NCI-H446 treated with DMSO at 0.1 percent for 48 hours (cell line): ENCODE data around the gene KCNC1.

Experiments
- DNase-seq: peaks from one replicate; lab custom pipeline; 2025; lab: John Stamatoyannopoulos, UW

Gene KCNC1

DNA sequence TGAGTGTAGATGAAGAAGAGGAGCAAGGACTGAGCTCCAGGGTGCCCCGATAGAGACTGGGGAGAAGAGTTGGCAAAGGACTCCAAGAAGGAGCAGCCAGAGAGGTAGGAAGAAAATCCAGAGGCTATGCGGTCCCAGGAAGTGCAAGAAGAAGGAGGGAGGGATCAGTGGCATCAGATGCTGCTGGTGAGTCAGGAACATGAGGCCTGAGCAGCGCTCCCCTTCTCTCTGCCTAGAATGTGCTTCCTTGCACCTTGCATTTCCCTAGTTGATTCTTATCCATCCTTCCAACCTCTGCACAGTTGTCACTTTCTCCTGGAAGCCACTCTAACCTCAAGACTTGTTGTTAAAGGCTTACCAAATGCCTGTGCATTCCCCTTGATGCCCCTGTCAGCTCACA is 21.3 kb downstream of the KCNC1 start:
- DNase-seq = no peak

DNA sequence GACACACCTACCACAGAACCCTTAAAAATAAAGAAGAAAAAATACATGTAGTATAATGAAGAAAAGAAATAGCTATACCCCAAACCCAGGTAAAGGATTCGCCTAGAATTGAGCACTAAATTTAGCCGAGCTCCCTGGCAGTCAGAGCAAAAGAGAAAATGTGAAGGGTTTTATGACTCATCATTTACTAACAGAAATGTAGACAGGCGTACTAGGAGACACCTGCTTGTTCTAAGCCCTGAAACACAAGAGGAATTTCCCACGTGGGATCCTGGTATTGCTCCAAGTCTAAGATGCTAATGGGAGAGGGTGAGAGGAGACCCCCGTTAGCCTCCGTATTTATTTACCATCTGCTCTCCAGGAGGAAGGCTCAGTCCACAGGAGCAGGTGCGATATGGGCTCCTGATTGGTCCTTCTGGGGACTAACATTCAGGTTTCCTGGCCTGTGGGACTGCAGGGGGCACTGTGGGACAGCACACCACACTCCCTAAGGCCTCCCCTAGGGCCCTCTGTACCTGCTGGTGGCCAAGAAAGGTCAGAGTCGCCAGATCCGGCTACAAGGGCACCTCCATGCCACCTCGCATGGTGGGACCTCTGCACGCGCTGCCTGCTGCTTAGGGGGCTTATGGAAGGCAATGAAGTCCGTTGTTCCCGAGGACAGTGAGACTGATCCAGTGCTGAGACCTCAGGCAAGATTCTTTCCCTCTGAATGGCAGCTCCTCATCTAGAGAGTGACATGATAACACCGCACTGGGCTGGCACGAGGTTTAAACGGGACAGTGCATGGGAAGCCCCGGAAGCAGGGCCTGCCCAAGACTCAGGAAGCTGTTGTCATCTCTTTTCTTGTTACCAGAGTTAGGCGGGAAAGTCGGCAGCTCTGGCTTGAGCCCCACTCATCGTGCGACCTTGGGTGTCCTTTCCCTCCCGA is 25.8 kb downstream of the KCNC1 start:
- no peak for DNase-seq

DNA sequence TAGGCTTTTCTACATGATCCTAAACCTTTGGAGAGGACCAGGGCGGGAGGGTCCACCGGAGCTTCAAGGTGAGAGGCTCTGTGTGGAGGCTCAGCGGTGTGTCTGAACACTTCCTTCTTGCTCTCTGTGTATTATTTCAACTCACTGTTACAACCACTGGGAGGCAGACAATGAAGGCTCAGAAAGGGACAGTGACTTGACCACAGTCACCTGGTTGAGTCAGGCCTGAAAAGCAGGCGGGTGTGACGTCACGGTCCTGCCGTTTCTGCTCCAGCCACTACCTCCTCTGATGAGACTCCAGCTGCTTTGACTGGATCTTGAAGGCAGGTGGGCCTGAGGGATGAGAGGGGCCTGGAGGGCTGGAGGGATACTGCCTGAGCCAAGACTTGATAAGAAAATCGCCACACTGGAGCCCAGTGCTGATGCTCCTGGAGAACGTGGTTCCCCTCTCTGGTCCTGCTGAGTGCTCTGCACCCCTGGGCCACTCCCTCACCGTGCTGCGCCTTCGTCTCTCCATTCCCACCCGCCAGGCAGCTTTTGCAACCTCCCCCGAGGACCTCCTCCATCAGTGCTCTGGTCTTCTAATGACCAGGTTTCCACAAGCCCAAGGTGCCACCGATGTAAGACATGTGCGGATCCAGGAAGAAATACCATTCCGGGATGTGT is 27.9 kb downstream of the KCNC1 start:
- DNase-seq = no peak

- no peak for DNase-seq
Measured at GRCh38 chr11:17763244-17763643, 28.7 kb downstream of the KCNC1 start.

- DNase-seq = no peak
Measured at GRCh38 chr11:17763703-17764102, 29.1 kb downstream of the KCNC1 start.

DNA sequence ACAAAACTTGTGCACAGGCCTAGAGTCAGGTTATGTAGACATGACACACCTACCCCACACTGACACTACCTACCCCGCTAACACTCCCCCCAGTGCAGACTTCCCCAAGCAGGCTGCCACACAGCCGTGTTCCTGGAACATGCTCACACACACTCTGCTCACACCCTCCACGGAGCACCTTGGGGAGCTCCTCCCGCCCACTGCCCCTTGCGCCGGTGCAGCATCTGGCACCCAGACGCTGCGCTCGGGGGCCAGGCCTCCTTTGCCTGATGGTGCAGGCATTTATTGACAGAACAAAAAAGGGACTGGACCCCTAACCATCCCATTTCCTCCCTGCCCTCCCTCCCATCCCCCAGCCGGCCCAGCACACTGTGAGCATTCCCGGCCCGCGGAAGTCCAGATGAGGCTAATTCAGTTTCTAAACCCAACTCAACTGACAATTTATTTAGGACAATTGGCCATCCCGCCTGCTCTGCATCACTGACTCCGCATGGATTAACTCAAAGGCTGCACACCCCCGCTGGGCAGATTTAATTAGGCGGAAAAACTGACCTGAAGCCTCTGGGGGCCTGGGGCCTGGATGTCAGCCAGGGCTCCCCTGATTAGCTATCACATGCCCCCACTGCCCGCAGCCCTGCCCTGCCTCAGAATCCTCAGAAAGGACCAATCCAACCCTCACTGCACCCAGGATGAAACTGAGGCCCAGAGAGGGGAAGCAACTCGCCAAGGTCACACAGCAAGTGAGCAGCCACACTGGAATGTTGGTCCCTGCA is 30.1 kb downstream of the KCNC1 start:
- DNase-seq = no peak

GRCh38 chr11:17765356-17766072 is 30.9 kb downstream of the KCNC1 start:
- DNase-seq = no peak

GRCh38 chr11:17766073-17766359 is 31.4 kb downstream of the KCNC1 start:
- no peak for DNase-seq

GRCh38 chr11:17766590-17766989 is 32.0 kb downstream of the KCNC1 start:
- DNase-seq = no peak

DNA sequence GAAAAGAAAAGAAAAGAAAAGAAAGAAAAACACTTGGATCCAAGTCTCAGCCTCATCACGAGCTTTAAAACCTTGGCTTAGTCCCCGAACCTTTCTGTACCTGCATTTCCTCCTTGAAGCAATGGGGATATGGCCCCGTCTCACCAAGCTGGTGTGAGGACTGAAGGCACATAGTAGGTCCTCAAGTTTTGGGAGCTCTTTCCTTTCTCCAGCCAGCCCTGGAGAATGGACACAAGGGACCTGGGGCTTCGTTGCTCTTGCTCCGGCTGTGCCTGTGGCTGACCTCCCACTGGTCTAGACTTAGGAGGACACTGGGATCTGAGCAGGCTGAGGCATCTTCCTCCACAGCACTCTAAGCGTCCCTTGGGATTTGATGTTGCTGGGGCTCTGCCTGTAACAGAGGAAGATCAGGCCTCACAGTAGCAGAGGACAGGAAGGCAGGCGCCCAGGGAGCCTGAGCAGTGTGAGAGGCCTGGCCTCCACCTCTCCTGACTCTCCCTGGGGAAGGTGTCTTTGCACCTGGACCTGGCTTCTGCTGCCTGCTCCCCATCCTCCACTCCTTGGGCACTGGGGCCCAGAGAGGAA is 32.8 kb downstream of the KCNC1 start:
- no peak for DNase-seq

DNA sequence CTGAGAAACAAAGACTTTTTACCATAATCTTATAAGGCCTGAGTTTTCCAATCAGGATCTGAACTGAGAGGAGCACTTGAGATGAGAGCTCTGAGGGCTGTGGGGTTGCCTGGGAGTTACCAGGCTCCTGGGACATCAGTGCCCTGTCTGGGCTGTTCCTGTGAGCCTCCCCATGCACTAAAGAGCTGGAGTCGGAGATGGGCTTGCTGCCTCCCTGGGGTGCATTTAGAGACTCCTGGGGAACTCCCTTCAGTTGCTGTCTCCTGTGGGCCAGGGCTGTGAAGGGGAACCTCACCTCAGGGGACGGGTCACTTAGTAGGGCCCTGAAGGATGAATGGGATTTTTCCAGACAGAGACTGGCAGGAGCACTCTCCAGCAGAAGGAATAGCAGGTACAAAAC is 33.3 kb downstream of the KCNC1 start:
- no peak for DNase-seq

DNA sequence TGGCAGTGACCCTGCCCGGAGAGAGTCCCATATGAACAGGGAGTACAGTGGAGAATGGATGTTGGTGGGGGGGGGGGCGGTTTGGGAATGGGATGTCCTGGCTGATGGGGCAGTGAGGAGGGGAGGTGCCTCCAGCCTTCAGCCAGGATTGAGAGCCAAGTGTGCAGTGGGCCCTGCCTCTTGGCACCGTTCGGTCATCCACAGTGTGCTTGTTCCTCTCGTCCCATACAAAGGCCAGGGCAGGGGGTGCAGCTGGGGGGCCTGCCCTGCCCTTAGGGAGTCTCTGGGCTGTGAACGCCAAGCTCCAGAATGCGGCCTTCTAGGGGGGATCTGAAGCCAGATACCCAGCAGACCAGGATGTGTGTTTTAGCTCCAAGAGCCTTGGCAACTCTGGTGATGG is 34.0 kb downstream of the KCNC1 start:
- no peak for DNase-seq

DNA sequence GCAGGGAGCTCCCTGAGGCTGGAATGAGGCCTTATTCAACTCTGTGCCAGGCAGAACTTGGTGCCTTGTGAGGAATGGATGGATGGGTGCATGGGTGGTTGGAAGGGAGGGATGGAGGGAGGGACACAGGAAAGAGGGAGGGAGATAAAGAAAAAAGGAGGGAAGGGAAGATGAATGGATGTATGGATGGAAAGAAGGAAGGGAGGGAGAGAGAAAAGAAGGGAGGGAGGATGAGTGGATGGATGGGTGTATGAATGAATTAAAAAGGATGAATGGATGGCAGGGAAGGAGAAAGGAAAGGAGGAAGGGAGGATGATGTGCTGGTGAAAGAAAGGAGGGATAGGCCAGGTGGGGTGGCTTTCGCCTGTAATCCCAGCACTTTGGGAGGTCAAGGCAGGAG is 34.6 kb downstream of the KCNC1 start:
- DNase-seq = no peak

- no peak for DNase-seq
Measured at GRCh38 chr11:17770048-17770652, 35.6 kb downstream of the KCNC1 start.

GRCh38 chr11:17770917-17771316 is 36.3 kb downstream of the KCNC1 start:
- no peak for DNase-seq

GRCh38 chr11:17771415-17771814 is 36.8 kb downstream of the KCNC1 start:
- no peak for DNase-seq

- no peak for DNase-seq
Measured at GRCh38 chr11:17771841-17772401, 37.3 kb downstream of the KCNC1 start.

GRCh38 chr11:17772704-17773600 is 38.4 kb downstream of the KCNC1 start:
- no peak for DNase-seq

DNA sequence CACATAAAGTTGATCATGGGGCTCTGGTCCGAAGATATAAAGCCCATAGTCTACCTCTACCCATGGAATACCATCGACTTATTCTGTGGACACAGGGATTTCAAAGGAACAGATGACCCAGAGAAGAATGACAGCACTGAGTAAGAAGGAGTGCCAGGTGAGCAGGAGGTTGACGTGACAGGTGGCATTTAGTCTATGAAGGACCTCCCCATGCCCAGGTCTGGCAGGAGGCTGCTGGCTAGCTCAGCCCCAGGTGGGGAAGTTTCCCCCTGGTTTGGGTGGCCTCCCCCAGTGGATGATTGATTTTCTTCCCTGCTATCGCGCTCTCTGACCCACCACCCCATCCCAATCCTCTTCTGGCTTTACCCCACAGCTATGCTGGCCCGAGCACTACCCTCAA is 39.1 kb downstream of the KCNC1 start:
- DNase-seq = no peak
